ENCODE data around the gene TRAPPC3. TPM values are rescaled to one million over a fixed set of nuclear protein-coding genes. Genes with fewer than 3 reads are reported as not detected.

The TRAPPC3 gene
- total and polyA plus RNA-seq, 2 donors from 2014 or later: 58.4 to 102 TPM

DNA sequence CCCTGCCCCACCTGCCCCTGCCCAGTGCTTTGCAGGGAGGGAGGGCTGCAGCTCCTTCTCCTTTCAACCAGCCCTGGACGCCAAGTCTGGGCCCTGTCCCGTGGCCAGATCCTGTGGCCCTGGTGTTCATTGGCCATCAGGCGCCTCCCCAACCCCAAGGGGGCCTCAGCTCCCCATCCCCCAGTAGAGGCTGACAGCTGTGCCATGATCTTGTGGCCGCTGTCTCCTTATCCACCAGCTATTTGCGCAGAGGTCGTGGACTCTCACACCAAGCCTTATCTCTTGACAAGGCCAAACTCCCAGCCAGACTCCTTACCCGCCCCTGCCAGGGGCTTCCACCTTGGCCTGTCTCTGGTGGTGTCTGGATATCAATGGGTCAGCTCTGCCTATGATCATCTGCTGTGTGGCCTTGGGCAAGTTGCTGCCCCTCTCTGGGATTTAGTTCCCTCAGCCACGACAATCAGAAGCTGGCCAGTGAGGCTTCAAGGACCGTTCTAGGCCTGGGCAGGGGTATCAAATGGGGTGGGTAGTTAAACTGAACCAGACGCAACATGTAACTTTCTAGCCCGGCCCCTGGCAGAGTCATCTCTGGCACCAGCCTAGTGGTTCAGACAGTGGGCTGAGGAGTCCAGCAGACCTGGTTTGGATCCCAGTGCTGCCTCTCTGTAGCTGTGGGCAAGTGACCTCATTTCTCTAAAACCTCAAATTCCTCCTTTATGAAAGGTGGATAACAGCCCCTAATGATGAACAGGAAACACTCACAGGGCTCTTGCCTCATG is 21.0 kb downstream of the TRAPPC3 start:
- no peak overlapping the region for H3K4me3 ChIP-seq (ENCODE audit: low read length in 3 of 3)
- no peak for FAIRE-seq

GRCh38 chr1:36126797-36127500 is 22.3 kb downstream of the TRAPPC3 start:
- Histone ChIP-seq H3K4me1 (ENCODE audit: control insufficient read depth in 2 of 3, insufficient read depth in 2 of 3, low read depth in 1 of 3, low read length in 3 of 3) (peaks cover 0 to 4% (median 0%) of the 10 kb centered on the region in 3 donors), H3K9me3 (ENCODE audit: control insufficient read depth in 2 of 3, insufficient read depth in 1 of 3, low read length in 3 of 3) (no peaks in the 10 kb centered on the region), H3K27me3 (ENCODE audit: control insufficient read depth, insufficient read depth, low read length) (peaks cover 3% of the 10 kb centered on the region), H3K4me3 (ENCODE audit: low read length in 3 of 3) (no peak overlapping the region), H3K36me3 (ENCODE audit: control insufficient read depth in 2 of 3, insufficient read depth in 3 of 3, low read length in 3 of 3) (no peaks in the 10 kb centered on the region), H3K9ac (ENCODE audit: low read length in 3 of 3) (no peak overlapping the region), H3K27ac (ENCODE audit: low read depth in 2 of 2, low read length in 2 of 2) (no peak overlapping the region)
- intact Hi-C loops (cut with DNase I): no loop called here
- no peak for DNase-seq
- FAIRE-seq: no peak
- no peak for TF ChIP-seq CTCF (IDR thresholded peaks at IDR 0.05; ENCODE audit: borderline replicate concordance, extremely low read depth, insufficient read depth)

More for the DNA sequence above, 21.0 kb downstream of the TRAPPC3 start:
- Histone ChIP-seq H3K9ac (ENCODE audit: low read length in 3 of 3) (no peak overlapping the region), H3K4me1 (ENCODE audit: control insufficient read depth in 2 of 3, insufficient read depth in 2 of 3, low read depth in 1 of 3, low read length in 3 of 3) (peaks cover 0 to 4% (median 0%) of the 10 kb centered on the region in 3 donors), H3K9me3 (ENCODE audit: control insufficient read depth in 2 of 3, insufficient read depth in 1 of 3, low read length in 3 of 3) (no peaks in the 10 kb centered on the region), H3K36me3 (ENCODE audit: control insufficient read depth in 2 of 3, insufficient read depth in 3 of 3, low read length in 3 of 3) (no peaks in the 10 kb centered on the region), H3K27me3 (ENCODE audit: control insufficient read depth, insufficient read depth, low read length) (peaks cover 3% of the 10 kb centered on the region), H3K27ac (ENCODE audit: low read depth in 2 of 2, low read length in 2 of 2) (no peak overlapping the region)
- TF ChIP-seq CTCF (IDR thresholded peaks at IDR 0.05; ENCODE audit: borderline replicate concordance, extremely low read depth, insufficient read depth): no peak
- no peak for DNase-seq
- intact Hi-C loops (cut with DNase I): no loop called here

DNA sequence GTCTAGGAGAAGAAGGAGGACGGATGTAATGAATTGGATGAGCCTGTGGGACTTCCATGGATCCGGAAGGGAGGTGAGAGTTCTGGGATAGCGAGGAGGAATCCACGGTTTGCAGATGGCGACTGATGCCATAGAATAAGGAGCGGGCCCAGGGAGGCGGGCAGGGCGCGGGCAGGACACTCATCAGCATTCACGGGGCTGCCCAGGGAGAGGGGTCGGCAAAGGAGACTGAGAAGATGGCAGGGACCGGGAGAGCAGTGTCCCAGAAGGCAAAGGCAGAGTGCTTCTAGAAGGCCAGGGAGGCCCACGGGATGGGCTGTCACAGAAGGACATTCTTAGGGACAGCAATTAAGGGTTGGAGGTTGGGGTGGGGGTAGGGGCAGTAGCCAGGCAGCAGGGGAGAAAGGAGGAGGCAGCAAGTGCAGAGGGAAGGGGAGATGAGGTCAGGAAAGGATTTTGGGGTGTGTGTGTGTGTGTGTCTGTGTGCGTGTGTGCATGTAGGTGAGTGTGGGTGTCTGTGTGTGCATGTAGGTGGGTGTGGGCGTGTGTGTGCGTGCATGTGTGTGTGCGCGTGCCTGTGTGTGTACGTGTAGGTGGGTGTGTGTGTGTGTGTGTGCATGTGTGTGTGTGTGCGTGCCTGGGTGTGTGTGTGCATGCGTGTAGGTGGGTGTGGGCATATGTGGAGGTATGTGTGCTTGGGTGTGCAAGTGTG is 23.1 kb downstream of the TRAPPC3 start:
- FAIRE-seq (no peak), DNase-seq (no peak)
- no peak for TF ChIP-seq CTCF (IDR thresholded peaks at IDR 0.05; ENCODE audit: borderline replicate concordance, extremely low read depth, insufficient read depth)
- H3K4me3 ChIP-seq (ENCODE audit: low read length in 3 of 3): no peak overlapping the region
- no peaks in the 10 kb centered on the region for H3K36me3 ChIP-seq (ENCODE audit: control insufficient read depth in 2 of 3, insufficient read depth in 3 of 3, low read length in 3 of 3)
- intact Hi-C loops (cut with DNase I): no loop called here
- no peaks in the 10 kb centered on the region for H3K9me3 ChIP-seq (ENCODE audit: control insufficient read depth in 2 of 3, insufficient read depth in 1 of 3, low read length in 3 of 3)
- peaks cover 0 to 4% (median 0%) of the 10 kb centered on the region in 3 donors for H3K4me1 ChIP-seq (ENCODE audit: control insufficient read depth in 2 of 3, insufficient read depth in 2 of 3, low read depth in 1 of 3, low read length in 3 of 3)
- H3K27me3 ChIP-seq (ENCODE audit: control insufficient read depth, insufficient read depth, low read length): peaks cover 3% of the 10 kb centered on the region
- no peak overlapping the region for H3K9ac ChIP-seq (ENCODE audit: low read length in 3 of 3)
- H3K27ac ChIP-seq (ENCODE audit: low read depth in 2 of 2, low read length in 2 of 2): no peak overlapping the region

Data from kidney (tissue), 14 donors.